Adrenal gland (tissue), 12 donors: ENCODE results near the gene DNAJC6. TPM values are rescaled to one million over a fixed set of nuclear protein-coding genes. Genes with fewer than 3 reads are reported as not detected.

Experiments
- DNase-seq, 7 donors: peaks; one replicate each; pipeline ENCODE4 v3.0.0-alpha.2; 2019 to 2020
- H3K27ac ChIP-seq, 5 donors: fragments of 200-600 bp; sonication (generic) in 4 of 5; 1 replicate in 3 of 5; 2 replicates in 2 of 5; pipeline versions ENCODE4 v1.5.1 to v1.8.0; 2016 to 2020; ENCODE audit warnings: mild to moderate bottlenecking in 1 of 5
- H3K27me3 ChIP-seq: fragments of 200-600 bp; 2 replicates; pipeline ENCODE4 v1.8.0; 2021
- H3K36me3 ChIP-seq, 2 donors: fragments of 200-600 bp; replicated peaks in 1 of 2; 1 replicate in 1 of 2; 2 replicates in 1 of 2; pipeline versions ENCODE4 v1.5.1 to v1.8.0; 2018 to 2022
- H3K4me1 ChIP-seq, 2 donors: fragments of 200-600 bp; replicated peaks in 1 of 2; 1 replicate in 1 of 2; 2 replicates in 1 of 2; pipeline versions ENCODE4 v1.5.1 to v1.8.0; 2018 to 2021
- H3K4me3 ChIP-seq, 4 donors: fragments of 200-600 bp; sonication (generic) in 3 of 4; one replicate each; pipeline ENCODE4 v1.5.1; 2016 to 2018
- H3K9me3 ChIP-seq, 3 donors: fragments of 200-600 bp; sonication (generic) in 1 of 3; replicated peaks in 1 of 3; 1 replicate in 2 of 3; 2 replicates in 1 of 3; pipeline versions ENCODE4 v1.5.1 to v1.8.0; 2016 to 2021
- POLR2A ChIP-seq, 2 donors: fragments of 450-650 bp; IDR thresholded peaks; one replicate each; pipeline ENCODE4 v1.6.1; 2017; ENCODE audit warnings: antibody characterized with exemption in 2 of 2, mild to moderate bottlenecking in 2 of 2, moderate library complexity in 1 of 2
- WGBS, 4 donors: extraction: QIAGEN DNeasy Blood & Tissue Kit in 2 of 4; methylation state at CpG; one replicate each; pipeline versions ENCODE4 v1.1.5 to v1.1.7; 2013 to 2017; 5-methylcytosine and 5-hydroxymethylcytosine counted together
- intact Hi-C, 2 donors: fragments of 100-400 bp; cut with DNase I; formaldehyde crosslinking; loops; one replicate each; pipeline versions ENCODE4 v1.14.1 to v1.15.0; 2022 to 2023
- polyA plus RNA-seq, 3 donors: library from polyadenylated mRNA; stranded (reverse); fragments of 200-250 nt in 2 of 3; fragments of 350-450 nt in 1 of 3; fragmentation: Illumina TruSeq in 1 of 3; extraction: RNeasy Lipid Tissue Mini Kit (QIAGEN cat#74804) in 1 of 3; gene quantifications; one replicate each; pipeline ENCODE4 v1.2.3, GENCODE V29; 2013 to 2014
- total RNA-seq, 9 donors: library from RNA; depleted of rRNA in 4 of 9; stranded (reverse); fragments of >200 nt in 4 of 9; fragments of 120-200 nt in 1 of 9; fragmentation: NEBNext Ultra II Directional in 1 of 9; extraction: Animal tissue kit (Norgen Biotek cat#: 25700) in 1 of 9; gene quantifications; one replicate each; pipeline versions ENCODE4 v1.1.0 to v1.2.4, GENCODE V29; 2013 to 2023
- TF ChIP-seq, protein P1 (sequence below), 6 experiments: fragments of 450-650 bp in 4 of 6; fragments of 200-600 bp in 2 of 6; sonication (generic) in 1 of 6; IDR thresholded peaks; 1 replicate in 5 of 6; 2 replicates in 1 of 6; pipeline versions ENCODE4 v1.5.1 to v1.8.0; 2016 to 2021; ENCODE audit warnings: antibody characterized with exemption in 6 of 6, mild to moderate bottlenecking in 2 of 6, moderate library complexity in 1 of 6
- donor health status: healthy with polysubstance abuse.
- donor health status: Bipolar disorder and iron deficiency.
- donor health status: DM: yes; HTN: yes; CAD: no.
- donor health status: DM: no; HTN: no; CAD: no.
- donor health status: DM: no; HTN: no; CAD: no.
- donor health status: DM: yes; HTN: yes; CAD: no.

DNAJC6 gene
- total and polyA plus RNA-seq, 12 donors: 1.5 to 39.8 (median 13.2) TPM

DNA sequence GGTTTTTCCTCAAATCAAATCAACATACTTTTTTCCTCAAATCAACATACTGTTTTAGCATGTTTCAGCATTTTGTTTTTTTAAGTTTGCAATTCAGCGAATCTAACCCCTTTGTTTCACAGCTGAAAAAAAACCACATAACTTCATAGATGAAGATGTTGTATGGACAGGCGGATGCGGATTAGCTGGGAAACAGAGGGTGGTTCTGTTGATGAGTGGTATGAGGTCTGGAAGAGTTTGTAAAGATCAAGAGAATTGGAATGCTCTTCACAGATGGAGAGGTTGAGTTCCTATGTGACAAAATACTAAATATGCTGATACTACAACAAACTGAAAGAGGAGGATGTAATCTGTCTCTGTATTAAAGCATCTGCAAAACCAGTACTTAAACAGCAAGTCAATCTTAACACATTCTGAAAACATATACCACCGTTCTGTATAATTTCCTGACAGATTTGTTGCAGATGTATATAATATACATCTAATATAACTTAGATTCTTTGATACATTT is 100.5 kb downstream of the DNAJC6 start:
- intact Hi-C loops: no loop called here
- H3K4me1 ChIP-seq: no peaks in the 10 kb centered on the region
- 94 to 98% (median 96%) methylated on average over 4 of the region's 4 CpGs for WGBS, 4 donors

GRCh38 chr1:65412256-65412983 is 103.1 kb downstream of the DNAJC6 start:
- Histone ChIP-seq H3K9me3 (no peaks in the 10 kb centered on the region), H3K36me3 (no peaks in the 10 kb centered on the region), H3K4me1 (no peaks in the 10 kb centered on the region), H3K27me3 (no peaks in the 10 kb centered on the region), H3K4me3 (no peak overlapping the region), H3K27ac (no peak overlapping the region)
- 76 to 88% (median 87%) methylated on average over 4 of the region's 4 CpGs for WGBS, 4 donors
- TF ChIP-seq POLR2A (IDR thresholded peaks at IDR 0.05): no peak
- intact Hi-C loops: no loop called here
- DNase-seq: no peak

More for the DNA sequence above, 100.5 kb downstream of the DNAJC6 start:
- TF ChIP-seq, protein P1, sequence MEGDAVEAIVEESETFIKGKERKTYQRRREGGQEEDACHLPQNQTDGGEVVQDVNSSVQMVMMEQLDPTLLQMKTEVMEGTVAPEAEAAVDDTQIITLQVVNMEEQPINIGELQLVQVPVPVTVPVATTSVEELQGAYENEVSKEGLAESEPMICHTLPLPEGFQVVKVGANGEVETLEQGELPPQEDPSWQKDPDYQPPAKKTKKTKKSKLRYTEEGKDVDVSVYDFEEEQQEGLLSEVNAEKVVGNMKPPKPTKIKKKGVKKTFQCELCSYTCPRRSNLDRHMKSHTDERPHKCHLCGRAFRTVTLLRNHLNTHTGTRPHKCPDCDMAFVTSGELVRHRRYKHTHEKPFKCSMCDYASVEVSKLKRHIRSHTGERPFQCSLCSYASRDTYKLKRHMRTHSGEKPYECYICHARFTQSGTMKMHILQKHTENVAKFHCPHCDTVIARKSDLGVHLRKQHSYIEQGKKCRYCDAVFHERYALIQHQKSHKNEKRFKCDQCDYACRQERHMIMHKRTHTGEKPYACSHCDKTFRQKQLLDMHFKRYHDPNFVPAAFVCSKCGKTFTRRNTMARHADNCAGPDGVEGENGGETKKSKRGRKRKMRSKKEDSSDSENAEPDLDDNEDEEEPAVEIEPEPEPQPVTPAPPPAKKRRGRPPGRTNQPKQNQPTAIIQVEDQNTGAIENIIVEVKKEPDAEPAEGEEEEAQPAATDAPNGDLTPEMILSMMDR (IDR thresholded peaks at IDR 0.05): no peak
- TF ChIP-seq POLR2A (IDR thresholded peaks at IDR 0.05): no peak
- Histone ChIP-seq H3K4me3 (no peak overlapping the region), H3K36me3 (no peaks in the 10 kb centered on the region), H3K27me3 (no peaks in the 10 kb centered on the region), H3K9me3 (no peaks in the 10 kb centered on the region), H3K27ac (no peak overlapping the region)
- no peak for DNase-seq

GRCh38 chr1:65412984-65413375 is 103.6 kb downstream of the DNAJC6 start:
- 87 to 93% (median 91%) methylated on average over 3 of the region's 3 CpGs for WGBS, 4 donors
- Histone ChIP-seq H3K27ac (no peak overlapping the region), H3K4me1 (no peaks in the 10 kb centered on the region), H3K4me3 (no peak overlapping the region), H3K9me3 (no peaks in the 10 kb centered on the region), H3K36me3 (no peaks in the 10 kb centered on the region), H3K27me3 (no peaks in the 10 kb centered on the region)
- intact Hi-C loops: no loop called here
- TF ChIP-seq, protein P1 (IDR thresholded peaks at IDR 0.05): no peak
- no peak for TF ChIP-seq POLR2A (IDR thresholded peaks at IDR 0.05)
- no peak for DNase-seq

GRCh38 chr1:65414538-65414937 is 105.2 kb downstream of the DNAJC6 start:
- peaks cover 0 to 4% of the 10 kb centered on the region in 2 donors for H3K4me1 ChIP-seq
- H3K27ac ChIP-seq: no peak overlapping the region
- H3K36me3 ChIP-seq: no peaks in the 10 kb centered on the region
- TF ChIP-seq, protein P1 (IDR thresholded peaks at IDR 0.05): no peak
- no peak for TF ChIP-seq POLR2A (IDR thresholded peaks at IDR 0.05)
- intact Hi-C loops: no loop called here
- no peaks in the 10 kb centered on the region for H3K27me3 ChIP-seq
- no peak overlapping the region for H3K4me3 ChIP-seq
- 88 to 90% (median 89%) methylated on average over 4 of the region's 4 CpGs for WGBS, 4 donors
- H3K9me3 ChIP-seq: no peaks in the 10 kb centered on the region
- no peak for DNase-seq

- Histone ChIP-seq H3K4me1 (peaks cover 3 to 7% of the 10 kb centered on the region in 2 donors), H3K27ac (no peak overlapping the region), H3K27me3 (no peaks in the 10 kb centered on the region), H3K36me3 (no peaks in the 10 kb centered on the region), H3K9me3 (no peaks in the 10 kb centered on the region), H3K4me3 (no peak overlapping the region)
- 80 to 100% (median 90%) methylated on average over 1 of the region's 1 CpG for WGBS, 4 donors
- no peak for TF ChIP-seq POLR2A (IDR thresholded peaks at IDR 0.05)
- DNase-seq: no peak
- intact Hi-C loops: no loop called here
Measured at GRCh38 chr1:65416767-65417166, 107.4 kb downstream of the DNAJC6 start.
